Measurements from ENCODE around the gene MACROD2. TPM values are rescaled to one million over a fixed set of nuclear protein-coding genes. Genes with fewer than 3 reads are reported as not detected.
"Not testable (repeated sequence)": the region's sequence is repeated elsewhere in the genome, so short reads cannot be mapped to it uniquely, and the experiment has no call there.

MACROD2 gene
- total RNA-seq, 4 donors from 2014 or later, result 10.0 to 24.0 (median 17.0) TPM

- no peak for DNase-seq (ENCODE audit: low spot score in 2 of 2)
- intact Hi-C loops (cut with DNase I; ENCODE audit: low total_unique reads), result no loop called here
- H3K4me3 ChIP-seq (ENCODE audit: low read depth, poor library complexity, severe bottlenecking), result no peak within 1 kb of the TSS
- TF ChIP-seq POLR2A (IDR thresholded peaks at IDR 0.05) (no peak), CTCF (IDR thresholded peaks at IDR 0.05) (no peak)
- 51 to 61% methylated on average over 5 of the region's 5 CpGs for WGBS, 2 donors
Observed at GRCh38 chr20:13990465-13990864, 4.9 kb upstream of the MACROD2 start, which contains the start of gene SEL1L2. SEL1L2 (minus strand) TSS chr20:13990614; CDS start chr20:13990534, 80 bp downstream.

- WGBS, 2 donors, result 89 to 90% methylated on average over 1 of the region's 1 CpG
- H3K4me3 ChIP-seq (ENCODE audit: low read depth, poor library complexity, severe bottlenecking), result no peak overlapping the region
- TF ChIP-seq POLR2A (IDR thresholded peaks at IDR 0.05) (no peak), CTCF (IDR thresholded peaks at IDR 0.05) (no peak)
- intact Hi-C loops (cut with DNase I; ENCODE audit: low total_unique reads), result no loop called here
- no peak for DNase-seq (ENCODE audit: low spot score in 2 of 2)
Observed at GRCh38 chr20:13991311-13991710, 4.0 kb upstream of the MACROD2 start.

GRCh38 chr20:13991955-13992354 is 3.4 kb upstream of the MACROD2 start:
- intact Hi-C loops (cut with DNase I; ENCODE audit: low total_unique reads); DNase-seq (ENCODE audit: low spot score in 2 of 2): not testable (repeated sequence)
- WGBS, 2 donors, result 89 to 91% methylated on average over 5 of the region's 5 CpGs

GRCh38 chr20:13995841-13996240 is 525 bp downstream of the MACROD2 start:
- WGBS, 2 donors, result 0 to 1% methylated on average over 17 to 52 of the region's 52 CpGs
- peak overlapping the region; percentile 38 for H3K4me3 ChIP-seq (ENCODE audit: low read depth, poor library complexity, severe bottlenecking)
- no peak for DNase-seq (ENCODE audit: low spot score in 2 of 2)
- TF ChIP-seq CTCF (IDR thresholded peaks at IDR 0.05), result no peak
- no peak for TF ChIP-seq POLR2A (IDR thresholded peaks at IDR 0.05)
- intact Hi-C loops (cut with DNase I; ENCODE audit: low total_unique reads), result no loop called here

More at GRCh38 chr20:13991955-13992354, 3.4 kb upstream of the MACROD2 start:
- H3K4me3 ChIP-seq (ENCODE audit: low read depth, poor library complexity, severe bottlenecking), result not testable (repeated sequence)

GRCh38 chr20:13996265-13996664 is 949 bp downstream of the MACROD2 start:
- peak overlapping the region; percentile 38 for H3K4me3 ChIP-seq (ENCODE audit: low read depth, poor library complexity, severe bottlenecking)
- 8 to 10% methylated on average over 13 of the region's 13 CpGs for WGBS, 2 donors
- TF ChIP-seq POLR2A (IDR thresholded peaks at IDR 0.05) (no peak), CTCF (IDR thresholded peaks at IDR 0.05) (no peak)
- intact Hi-C loops (cut with DNase I; ENCODE audit: low total_unique reads), result no loop called here
- no peak for DNase-seq (ENCODE audit: low spot score in 2 of 2)

GRCh38 chr20:14000917-14001316 is 5.6 kb downstream of the MACROD2 start:
- TF ChIP-seq CTCF (IDR thresholded peaks at IDR 0.05) (no peak), POLR2A (IDR thresholded peaks at IDR 0.05) (no peak)
- no peak for DNase-seq (ENCODE audit: low spot score in 2 of 2)
- H3K4me3 ChIP-seq (ENCODE audit: low read depth, poor library complexity, severe bottlenecking), result no peak overlapping the region
- WGBS, 2 donors, result 46 to 55% methylated on average over 1 of the region's 1 CpG
- intact Hi-C loops (cut with DNase I; ENCODE audit: low total_unique reads), result no loop called here
